ENCODE results near the gene OVAAL.

Gene OVAAL

GRCh38 chr1:180611016-180611930 is 52.5 kb downstream of the OVAAL start:
- no peak for DNase-seq (ENCODE audit: low read depth)
- H3K4me3 ChIP-seq (ENCODE audit: low read depth, low read length) = no peak overlapping the region
- TF ChIP-seq CTCF (IDR thresholded peaks at IDR 0.05; ENCODE audit: low read depth, low read length, missing control alignments) = no peak

- TF ChIP-seq CTCF (IDR thresholded peaks at IDR 0.05; ENCODE audit: low read depth, low read length, missing control alignments) = no peak
- no peak for DNase-seq (ENCODE audit: low read depth)
- no peak overlapping the region for H3K4me3 ChIP-seq (ENCODE audit: low read depth, low read length)
Observed at GRCh38 chr1:180612632-180613031, 53.9 kb downstream of the OVAAL start.

- TF ChIP-seq CTCF (IDR thresholded peaks at IDR 0.05; ENCODE audit: low read depth, low read length, missing control alignments) = no peak
- DNase-seq (ENCODE audit: low read depth) = no peak
- no peak overlapping the region for H3K4me3 ChIP-seq (ENCODE audit: low read depth, low read length)
Observed at GRCh38 chr1:180614730-180615129, 56.0 kb downstream of the OVAAL start.

GRCh38 chr1:180615493-180616290 is 56.9 kb downstream of the OVAAL start:
- no peak overlapping the region for H3K4me3 ChIP-seq (ENCODE audit: low read depth, low read length)
- no peak for TF ChIP-seq CTCF (IDR thresholded peaks at IDR 0.05; ENCODE audit: low read depth, low read length, missing control alignments)
- no peak for DNase-seq (ENCODE audit: low read depth)

Measured in GM12864 (cell line).